GM10266 (cell line): ENCODE measurements around the gene SOBP.

Experiments used
- DNase-seq: peaks from one replicate; pipeline ENCODE4 v3.0.0; 2012; ENCODE audit errors: extremely low spot score
- TF ChIP-seq, protein P1 (sequence below): IDR thresholded peaks from 2 replicates; pipeline ENCODE4 v1.5.1; 2012; ENCODE audit warnings: mild to moderate bottlenecking, low read depth; ENCODE audit not compliant: control insufficient read depth, insufficient read depth; ENCODE audit errors: missing control alignments

SOBP gene

DNA sequence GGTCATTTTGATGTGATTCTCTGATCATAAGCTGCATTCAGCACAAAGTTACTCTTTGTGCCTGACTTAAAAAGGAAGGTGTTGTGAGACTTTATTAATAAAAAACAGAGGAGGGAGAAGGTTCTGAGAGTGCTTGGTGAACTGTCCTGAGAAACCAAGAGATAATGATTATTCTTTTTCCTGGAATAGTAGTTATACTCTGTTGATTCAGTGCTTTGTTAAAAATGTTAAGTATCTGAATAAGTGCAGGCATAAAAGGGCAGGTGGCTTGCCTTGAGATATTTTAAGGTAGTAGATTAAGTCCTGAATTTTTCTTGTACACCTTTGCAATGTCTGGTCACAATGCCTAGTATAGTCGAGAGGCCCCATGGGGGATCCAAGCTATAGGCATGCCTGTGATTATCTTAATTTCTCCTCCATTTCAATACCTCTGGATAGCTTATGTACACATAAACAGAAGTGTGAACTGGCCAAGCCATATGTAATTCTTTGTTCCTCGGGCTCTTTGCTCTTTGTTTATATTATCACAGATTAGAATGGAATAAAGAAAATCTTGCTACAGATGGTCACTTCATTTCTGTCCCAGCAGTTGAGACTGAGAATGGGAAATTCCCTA, 50.0 kb downstream of the SOBP start:
- TF ChIP-seq, protein P1, sequence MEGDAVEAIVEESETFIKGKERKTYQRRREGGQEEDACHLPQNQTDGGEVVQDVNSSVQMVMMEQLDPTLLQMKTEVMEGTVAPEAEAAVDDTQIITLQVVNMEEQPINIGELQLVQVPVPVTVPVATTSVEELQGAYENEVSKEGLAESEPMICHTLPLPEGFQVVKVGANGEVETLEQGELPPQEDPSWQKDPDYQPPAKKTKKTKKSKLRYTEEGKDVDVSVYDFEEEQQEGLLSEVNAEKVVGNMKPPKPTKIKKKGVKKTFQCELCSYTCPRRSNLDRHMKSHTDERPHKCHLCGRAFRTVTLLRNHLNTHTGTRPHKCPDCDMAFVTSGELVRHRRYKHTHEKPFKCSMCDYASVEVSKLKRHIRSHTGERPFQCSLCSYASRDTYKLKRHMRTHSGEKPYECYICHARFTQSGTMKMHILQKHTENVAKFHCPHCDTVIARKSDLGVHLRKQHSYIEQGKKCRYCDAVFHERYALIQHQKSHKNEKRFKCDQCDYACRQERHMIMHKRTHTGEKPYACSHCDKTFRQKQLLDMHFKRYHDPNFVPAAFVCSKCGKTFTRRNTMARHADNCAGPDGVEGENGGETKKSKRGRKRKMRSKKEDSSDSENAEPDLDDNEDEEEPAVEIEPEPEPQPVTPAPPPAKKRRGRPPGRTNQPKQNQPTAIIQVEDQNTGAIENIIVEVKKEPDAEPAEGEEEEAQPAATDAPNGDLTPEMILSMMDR = no peak
- DNase-seq = no peak

DNA sequence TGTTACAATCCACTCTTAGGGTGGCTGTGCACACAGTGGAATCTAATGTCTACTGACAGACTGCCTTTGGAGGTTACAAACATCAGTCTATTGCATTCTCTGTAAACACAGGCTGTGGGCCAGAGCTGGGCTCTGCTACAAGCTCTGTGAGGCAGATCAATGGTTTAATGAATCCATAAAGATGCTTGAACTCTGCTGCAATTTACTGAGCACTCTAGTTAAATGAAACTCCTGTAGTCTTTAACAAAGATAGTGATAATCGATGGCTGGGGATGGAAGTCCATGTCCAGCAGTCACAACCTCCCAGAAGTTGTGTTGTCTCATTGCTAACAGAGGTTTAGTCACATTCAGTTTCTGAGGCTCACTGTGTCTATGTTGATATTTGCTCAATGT, 50.5 kb downstream of the SOBP start:
- TF ChIP-seq, protein P1 = no peak
- no peak for DNase-seq

DNA sequence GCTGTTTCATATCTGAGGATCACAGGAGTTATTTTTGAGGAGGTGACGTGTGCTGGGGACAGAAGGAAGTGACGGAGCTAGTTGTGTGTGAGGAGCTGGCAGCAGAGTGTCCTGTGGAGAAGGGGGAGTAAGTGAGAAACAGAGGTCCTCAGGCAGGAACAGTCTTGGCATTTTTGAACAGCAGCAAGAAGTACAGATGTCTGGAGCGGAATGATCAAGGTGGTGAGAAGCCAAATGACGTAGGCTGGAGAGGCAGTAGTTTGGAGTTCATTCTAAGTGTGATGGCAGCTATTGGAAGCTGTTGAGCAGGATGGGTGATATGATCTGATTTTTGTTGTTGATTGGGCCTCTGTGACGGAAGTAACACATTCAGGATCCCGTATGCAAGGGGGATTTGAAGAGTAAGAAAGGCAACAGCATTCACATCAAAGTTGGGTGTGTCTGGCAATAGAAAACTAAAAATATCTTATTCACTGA, 52.3 kb downstream of the SOBP start:
- DNase-seq = no peak
- TF ChIP-seq, protein P1 = no peak

DNA sequence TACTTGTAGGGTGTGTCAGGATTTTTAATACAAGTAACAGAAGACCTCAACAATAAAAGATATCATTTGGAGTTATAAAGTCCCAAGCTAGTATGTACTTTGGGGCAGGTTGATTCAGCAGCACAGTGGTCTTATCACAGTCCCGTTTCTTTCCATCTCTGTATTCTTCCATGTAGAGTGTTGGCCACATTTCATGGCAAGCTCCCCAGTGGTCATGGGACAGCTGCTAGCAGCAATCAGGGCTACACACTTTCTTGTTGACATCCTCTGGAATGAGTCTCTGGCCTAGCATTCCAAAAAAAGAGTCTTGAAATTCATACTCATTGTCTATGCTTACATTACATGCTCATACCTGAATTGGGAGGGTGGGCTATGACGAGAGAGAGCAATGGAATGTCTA, 53.2 kb downstream of the SOBP start:
- DNase-seq = no peak
- TF ChIP-seq, protein P1 = no peak

DNA sequence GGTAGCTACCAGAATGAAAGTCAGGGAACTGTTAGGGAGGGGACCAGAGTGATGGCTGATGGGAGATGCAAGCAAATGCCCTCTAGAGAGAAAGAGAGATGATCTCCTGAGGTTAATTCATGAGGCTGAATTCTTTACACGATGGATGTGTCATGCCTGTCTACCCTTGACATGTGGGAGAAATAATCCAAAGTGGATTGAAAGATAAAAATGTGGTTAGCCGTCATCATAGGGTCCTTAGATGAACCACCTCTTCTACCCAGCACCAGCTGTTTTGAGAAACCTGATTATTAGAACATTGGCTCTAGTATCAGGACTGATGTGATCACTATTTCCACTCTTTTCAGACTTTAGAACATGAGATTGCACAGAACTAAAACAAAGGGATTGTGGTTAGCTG, 53.6 kb downstream of the SOBP start:
- DNase-seq = no peak
- TF ChIP-seq, protein P1 = no peak

DNA sequence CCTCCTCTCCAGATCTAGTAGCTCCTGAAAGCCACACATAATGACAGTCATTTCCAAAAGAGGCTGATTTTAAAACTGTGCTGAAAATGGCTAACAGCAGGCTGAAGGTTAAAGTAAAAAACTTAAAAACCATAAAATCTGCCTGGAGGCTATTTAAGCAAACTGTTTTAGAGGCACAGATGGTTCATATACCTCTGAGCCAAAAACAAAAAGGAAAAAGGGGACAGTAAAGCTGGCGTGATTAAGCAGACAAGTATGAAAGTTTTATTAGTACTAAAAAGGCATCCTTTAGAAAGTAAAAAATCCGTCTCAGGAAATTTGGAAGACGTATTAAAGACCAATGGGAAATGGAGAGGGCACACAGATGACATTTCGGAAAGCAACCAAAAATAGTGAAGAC, 55.8 kb downstream of the SOBP start:
- no peak for DNase-seq
- TF ChIP-seq, protein P1 = no peak

DNA sequence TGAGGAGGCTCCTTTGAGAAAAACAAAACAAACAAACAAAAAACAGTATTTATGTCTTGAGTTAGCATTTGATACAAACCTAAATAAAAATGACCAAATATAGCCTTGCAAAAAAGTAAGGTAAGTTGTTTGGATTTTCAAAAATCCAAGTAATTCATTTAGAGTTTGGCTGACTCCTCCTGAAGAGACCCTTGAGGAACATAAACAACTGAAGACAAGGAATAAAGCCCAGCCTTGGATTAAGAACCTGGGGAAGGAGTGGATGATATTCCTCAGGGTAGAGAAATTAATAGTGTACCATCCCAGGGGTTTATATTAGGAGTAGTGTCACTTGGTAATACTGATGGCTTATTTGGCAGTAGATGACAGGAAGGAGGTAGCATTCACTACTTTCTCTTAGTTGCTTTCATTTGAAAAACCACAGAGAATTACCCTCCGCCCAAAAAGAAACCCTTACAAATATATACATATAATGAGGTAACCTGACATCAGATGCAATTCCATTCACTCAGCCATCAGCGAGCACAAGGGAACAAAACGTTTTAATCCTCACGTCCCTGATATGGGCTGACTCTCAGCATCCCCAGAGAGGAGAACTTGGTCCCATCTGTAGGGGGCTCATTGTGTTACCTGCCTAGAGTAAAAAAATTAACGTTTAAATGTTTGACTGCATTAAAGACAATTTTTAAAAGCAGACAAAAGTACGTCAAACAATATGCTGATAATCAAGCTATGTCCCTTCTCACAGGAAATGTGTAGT, 57.0 kb downstream of the SOBP start:
- TF ChIP-seq, protein P1 = no peak
- DNase-seq = no peak
